ENCODE results near the gene SLC47A2. TPM values are rescaled to one million over a fixed set of nuclear protein-coding genes. Genes with fewer than 3 reads are reported as not detected.
"Not testable (repeated sequence)": the region's sequence is repeated elsewhere in the genome, so short reads cannot be mapped to it uniquely, and the experiment has no call there.

SLC47A2 gene
- polyA plus RNA-seq (2011; rRNA removed) (not detected in 2 replicates), polyA minus RNA-seq (2011; rRNA and poly(A)+ RNA removed) (not detected in 2 replicates)

GRCh38 chr17:19716108-19717030, at the start of gene SLC47A2:
Gene SLC47A2 (minus strand): TSS chr17:19716584. CDS start chr17:19716555, 29 bp downstream.
- no peak for TF ChIP-seq CTCF (IDR thresholded peaks at IDR 0.05; ENCODE audit: insufficient read depth, low read depth, low read length)
- CTCF ChIA-PET, result interaction anchor here (0.6 to 2.2 kb wide), 2 partner anchors 10 to 139 kb away, joined by 4 to 6 read pairs; no protein-coding TSS in a partner anchor
- POLR2A ChIA-PET, result no interaction called here
- Histone ChIP-seq H3K4me3 (ENCODE audit: low read depth, low read length) (no peak within 1 kb of the TSS), H3K27me3 (ENCODE audit: control insufficient read depth, insufficient read depth, low read length) (peaks cover 1% of the 10 kb centered on the region; the same call in 1 of the 2 replicates), H3K36me3 (ENCODE audit: control insufficient read depth, insufficient read depth, low read length) (no peaks in the 10 kb centered on the region)
- DNase-seq (ENCODE audit: low read depth), result no peak

GRCh38 chr17:19766016-19766415, 49.6 kb upstream of the SLC47A2 start:
- Histone ChIP-seq H3K36me3 (ENCODE audit: control insufficient read depth, insufficient read depth, low read length) (no peaks in the 10 kb centered on the region), H3K4me3 (ENCODE audit: low read depth, low read length) (no peak overlapping the region), H3K27me3 (ENCODE audit: control insufficient read depth, insufficient read depth, low read length) (no peaks in the 10 kb centered on the region; the same call in 1 of the 2 replicates)
- TF ChIP-seq CTCF (IDR thresholded peaks at IDR 0.05; ENCODE audit: insufficient read depth, low read depth, low read length), result no peak
- POLR2A ChIA-PET, result interaction anchor here (0.5 kb wide), 1 partner anchor 292 kb away, joined by 9 read pairs; no protein-coding TSS in a partner anchor
- no peak for DNase-seq (ENCODE audit: low read depth)
- CTCF ChIA-PET, result interaction anchor here (0.7 to 7.6 kb wide), 20 partner anchors 13 to 403 kb away, joined by 3 to 105 read pairs (median 5); partner anchors contain the start of genes ALDH3A1, B9D1 and MAPK7

GRCh38 chr17:19763991-19764390, 47.6 kb upstream of the SLC47A2 start:
- not testable (repeated sequence) for H3K36me3 ChIP-seq (ENCODE audit: control insufficient read depth, insufficient read depth, low read length); H3K27me3 ChIP-seq (ENCODE audit: control insufficient read depth, insufficient read depth, low read length); DNase-seq (ENCODE audit: low read depth); H3K4me3 ChIP-seq (ENCODE audit: low read depth, low read length)
- POLR2A ChIA-PET, result interaction anchor here (0.7 kb wide), 1 partner anchor 112 kb away, joined by 12 read pairs; no protein-coding TSS in a partner anchor
- CTCF ChIA-PET, result interaction anchor here (0.7 to 7.6 kb wide), 6 partner anchors 11 to 401 kb away, joined by 3 to 105 read pairs (median 21); partner anchors contain the start of genes ALDH3A1 and B9D1

GRCh38 chr17:19763416-19763815, 47.0 kb upstream of the SLC47A2 start:
- Histone ChIP-seq H3K27me3 (ENCODE audit: control insufficient read depth, insufficient read depth, low read length) (no peaks in the 10 kb centered on the region; the same call in 1 of the 2 replicates), H3K36me3 (ENCODE audit: control insufficient read depth, insufficient read depth, low read length) (no peaks in the 10 kb centered on the region), H3K4me3 (ENCODE audit: low read depth, low read length) (no peak overlapping the region)
- TF ChIP-seq CTCF (IDR thresholded peaks at IDR 0.05; ENCODE audit: insufficient read depth, low read depth, low read length), result no peak
- CTCF ChIA-PET, result interaction anchor here (1.0 to 7.6 kb wide), 13 partner anchors 10 to 441 kb away, joined by 3 to 105 read pairs (median 4); partner anchors contain the start of genes ALDH3A1 and B9D1
- DNase-seq (ENCODE audit: low read depth), result no peak
- POLR2A ChIA-PET, result no interaction called here

- Histone ChIP-seq H3K36me3 (ENCODE audit: control insufficient read depth, insufficient read depth, low read length) (no peaks in the 10 kb centered on the region), H3K27me3 (ENCODE audit: control insufficient read depth, insufficient read depth, low read length) (no peaks in the 10 kb centered on the region; the same call in none of the 2 replicates), H3K4me3 (ENCODE audit: low read depth, low read length) (no peak overlapping the region)
- TF ChIP-seq CTCF (IDR thresholded peaks at IDR 0.05; ENCODE audit: insufficient read depth, low read depth, low read length), result peak; percentile 67
- DNase-seq (ENCODE audit: low read depth), result no peak
- POLR2A ChIA-PET, result no interaction called here
- CTCF ChIA-PET, result interaction anchor here (0.6 to 7.6 kb wide), 17 partner anchors 8 to 440 kb away, joined by 3 to 105 read pairs (median 4); partner anchors contain the start of genes ALDH3A1, B9D1 and SPECC1
Measured at GRCh38 chr17:19762515-19762961, 46.2 kb upstream of the SLC47A2 start.
